Colon (tissue), 2 donors: ENCODE data around the gene SLC22A4.

Experiments
- FAIRE-seq: peaks from 2 replicates; lab custom pipeline; 2012; peaks lifted over from hg19 to GRCh38; lab: Jason Lieb, UNC
- donor health status: control.
- donor health status: control.

SLC22A4 gene

DNA sequence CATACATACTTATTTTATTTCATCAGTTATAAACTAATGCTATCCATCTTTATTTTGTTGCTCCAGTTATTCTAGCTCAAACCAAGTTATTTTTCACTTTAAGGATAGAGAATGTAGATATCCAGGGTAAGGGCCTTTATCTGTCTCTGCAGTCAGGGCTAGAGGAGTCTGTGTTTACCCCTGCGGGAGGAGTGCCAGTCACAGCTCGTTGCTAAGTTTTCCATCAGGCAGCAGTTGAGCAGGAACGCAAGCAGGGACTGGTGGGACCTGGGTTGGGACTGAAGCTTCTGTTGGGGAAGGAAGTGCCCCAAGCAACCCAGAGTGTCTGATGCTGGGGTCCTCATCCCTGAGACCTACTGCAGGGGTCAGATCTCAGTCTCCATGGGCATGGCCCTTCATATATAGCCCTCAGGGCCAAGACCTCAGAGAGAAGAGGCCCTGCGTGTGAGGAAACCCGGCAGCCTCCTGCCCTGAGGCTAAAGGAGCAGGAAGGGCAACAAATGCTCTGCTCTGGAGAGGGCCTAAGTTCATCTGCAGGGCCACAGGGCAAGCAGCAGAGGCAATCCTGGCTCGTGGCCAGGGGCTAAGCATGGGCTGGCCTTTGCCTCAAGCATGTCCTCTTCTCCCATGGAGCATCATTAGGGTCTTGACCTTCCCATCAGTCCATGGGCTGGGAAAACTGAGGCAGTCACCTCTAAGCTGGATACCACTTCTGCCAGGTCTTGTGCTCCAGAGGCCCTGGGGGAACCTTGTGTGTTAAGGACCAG, 6.6 kb downstream of the SLC22A4 start:
- FAIRE-seq = no peak

DNA sequence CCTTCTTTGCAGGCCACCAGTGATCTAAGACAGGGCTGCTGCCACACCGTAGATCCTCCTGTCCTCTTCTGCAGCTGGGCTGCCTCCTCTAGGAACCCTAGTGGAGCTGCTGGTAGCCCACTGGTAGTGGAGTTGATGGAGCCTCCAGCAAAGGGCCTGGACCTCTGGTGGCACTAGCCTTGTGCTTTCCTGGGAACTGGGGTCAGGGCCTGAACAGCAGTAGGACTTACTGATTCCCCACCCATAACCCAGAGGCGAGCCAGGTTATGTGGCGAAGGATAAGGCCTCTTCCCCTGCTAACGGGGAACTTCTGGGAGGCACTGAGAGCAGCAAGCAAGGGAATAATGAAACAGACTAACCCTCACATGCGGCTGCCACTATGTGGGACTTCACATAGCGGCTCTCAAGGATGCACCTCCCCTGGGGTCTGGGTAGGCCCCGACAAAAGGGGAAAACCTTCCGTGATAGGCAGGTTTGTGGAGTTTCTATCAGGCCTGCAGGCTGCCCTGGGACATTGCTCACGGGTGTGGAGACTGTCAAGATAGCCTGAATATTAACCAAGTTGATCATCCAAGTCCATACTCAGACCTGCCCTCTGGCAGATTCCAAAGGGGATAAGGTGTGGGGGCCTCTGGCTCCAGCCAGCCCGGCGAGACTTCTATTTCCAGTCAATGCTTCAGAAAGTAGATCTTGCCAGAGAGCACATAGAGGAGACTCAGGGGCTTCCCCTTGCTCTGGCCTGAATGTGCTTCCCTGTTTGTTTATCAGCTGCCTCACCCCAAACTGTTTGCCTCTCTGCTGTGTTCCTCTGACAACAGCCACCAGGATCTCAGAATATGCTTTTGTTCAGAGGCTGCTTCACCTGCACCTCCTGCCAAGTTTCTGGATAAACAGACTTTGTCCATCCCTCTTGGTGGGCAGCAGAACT, 7.4 kb downstream of the SLC22A4 start:
- no peak for FAIRE-seq

DNA sequence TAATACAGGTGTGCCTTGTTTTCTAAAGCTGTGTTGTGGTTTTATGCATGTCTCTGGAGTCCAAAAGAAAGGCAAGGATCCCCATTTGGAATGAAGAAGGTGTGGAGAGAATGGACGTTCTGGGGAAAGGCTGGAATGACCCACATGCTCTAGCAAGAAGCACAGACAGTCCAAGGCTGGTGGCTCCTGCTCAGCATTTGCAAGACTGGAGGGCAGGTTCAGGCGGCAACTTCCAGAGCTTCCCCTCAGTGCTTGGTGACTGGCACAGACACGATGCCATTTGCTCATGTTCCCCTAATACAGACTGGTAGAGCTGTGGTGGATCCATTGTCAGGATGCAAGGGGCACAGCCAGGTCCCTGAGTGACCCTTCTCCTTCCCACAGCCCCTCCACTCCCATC, 8.2 kb downstream of the SLC22A4 start:
- no peak for FAIRE-seq

DNA sequence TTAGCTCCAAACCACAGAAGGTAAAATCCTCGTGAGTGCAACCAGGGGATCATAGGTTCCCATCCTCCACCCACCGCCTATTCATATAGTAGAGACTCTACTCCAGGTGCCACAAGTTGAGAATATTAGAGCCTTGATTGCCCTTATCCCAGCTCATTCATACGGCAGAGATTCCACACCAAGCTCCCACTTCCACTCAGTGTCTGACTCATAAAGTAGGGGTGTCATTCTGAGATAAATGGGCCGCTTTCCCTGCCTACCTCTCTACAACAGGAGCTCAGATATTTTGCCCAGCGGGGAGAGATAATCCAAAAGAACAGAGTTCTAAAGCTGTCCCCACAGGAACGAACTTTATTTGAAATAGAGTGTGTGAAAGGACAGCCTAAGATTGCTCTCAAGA, 9.4 kb downstream of the SLC22A4 start:
- no peak for FAIRE-seq

DNA sequence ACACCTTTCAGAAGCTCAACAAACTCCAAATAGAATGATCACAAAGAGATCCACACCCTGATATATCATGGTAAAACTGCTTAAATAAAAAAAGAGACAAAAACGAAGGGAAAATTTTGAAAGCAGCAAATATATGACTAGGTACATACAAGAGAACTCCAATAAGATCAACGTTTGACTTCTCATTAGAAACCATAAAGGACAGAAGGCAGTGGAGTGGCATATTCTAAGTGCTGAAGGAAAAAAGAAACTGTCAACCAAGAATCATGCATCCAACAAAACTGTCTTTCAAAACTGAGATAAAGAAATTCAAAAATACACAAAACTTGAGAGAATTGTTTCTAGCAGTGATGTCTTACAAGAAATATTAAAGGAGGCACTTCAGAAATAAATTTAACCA, 11.2 kb downstream of the SLC22A4 start:
- FAIRE-seq = no peak

DNA sequence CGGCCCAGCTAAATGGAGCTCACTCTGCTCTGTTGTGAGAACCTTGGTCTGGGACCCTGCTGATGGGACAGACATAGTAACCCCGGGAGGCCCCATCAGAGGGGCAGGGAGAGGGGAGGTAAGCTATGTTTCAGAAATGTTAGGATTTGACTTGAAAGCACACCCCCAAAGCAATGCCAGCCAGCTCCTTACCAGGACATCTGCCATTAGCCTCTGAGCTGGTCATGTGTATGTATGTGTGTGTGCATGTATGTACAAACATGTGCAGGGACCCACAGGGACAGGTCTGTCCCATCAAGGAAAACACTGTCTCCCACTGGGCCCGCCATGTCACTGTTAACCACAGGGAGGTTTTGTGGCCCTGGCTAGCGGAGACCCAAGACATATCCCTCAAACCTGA, 14.5 kb downstream of the SLC22A4 start:
- no peak for FAIRE-seq

DNA sequence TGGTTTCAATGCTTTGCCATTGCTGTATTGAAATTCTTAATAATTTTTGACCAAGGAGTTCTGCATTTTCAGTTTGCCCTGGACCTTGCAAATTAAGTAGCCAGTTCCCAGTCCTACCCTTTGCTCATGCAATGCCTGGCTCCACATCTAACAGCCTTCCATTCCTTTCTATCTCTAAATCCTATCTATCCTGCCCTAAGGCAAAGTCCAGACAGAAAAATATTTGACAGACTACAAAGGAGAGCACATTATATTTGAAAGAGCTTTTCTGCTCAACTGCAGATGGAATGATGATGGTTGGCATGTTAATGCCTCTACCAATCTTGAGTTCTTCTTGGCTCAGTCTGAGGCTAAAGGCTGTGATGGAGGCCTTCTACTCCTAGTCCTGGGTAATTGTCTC, 15.5 kb downstream of the SLC22A4 start:
- FAIRE-seq = no peak

DNA sequence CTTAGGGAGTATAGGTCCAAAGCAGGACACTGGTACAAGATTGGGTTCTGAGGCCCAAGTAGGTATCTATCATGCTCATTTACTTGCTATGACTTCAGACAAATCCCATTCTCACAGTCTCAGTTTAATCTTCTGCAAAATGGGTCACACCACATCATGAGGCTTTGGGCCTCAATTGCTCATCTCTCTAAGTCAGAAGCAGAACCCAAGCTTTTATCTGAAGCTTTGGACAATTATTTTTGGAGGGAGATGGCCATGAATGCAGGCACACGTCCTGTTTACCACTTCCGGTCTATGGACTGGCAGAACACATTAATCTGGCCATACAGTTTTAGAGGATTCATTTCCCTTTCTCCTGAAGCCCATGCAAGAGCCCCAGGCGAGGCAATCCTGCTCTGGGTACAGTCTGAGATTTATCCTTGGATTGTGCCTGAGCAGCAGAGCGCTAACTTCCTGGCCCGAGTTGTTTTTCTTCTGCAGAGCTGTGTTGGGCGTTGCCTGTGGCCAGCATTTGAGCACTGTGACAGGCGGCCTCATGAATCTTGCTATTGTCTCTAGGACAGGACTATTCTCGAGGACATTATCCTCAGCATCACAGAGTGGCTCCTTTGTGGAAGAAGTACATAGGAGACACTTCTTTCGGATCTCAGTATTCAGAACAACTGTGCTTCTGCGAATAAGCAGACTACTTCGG, 16.1 kb downstream of the SLC22A4 start:
- FAIRE-seq = no peak

DNA sequence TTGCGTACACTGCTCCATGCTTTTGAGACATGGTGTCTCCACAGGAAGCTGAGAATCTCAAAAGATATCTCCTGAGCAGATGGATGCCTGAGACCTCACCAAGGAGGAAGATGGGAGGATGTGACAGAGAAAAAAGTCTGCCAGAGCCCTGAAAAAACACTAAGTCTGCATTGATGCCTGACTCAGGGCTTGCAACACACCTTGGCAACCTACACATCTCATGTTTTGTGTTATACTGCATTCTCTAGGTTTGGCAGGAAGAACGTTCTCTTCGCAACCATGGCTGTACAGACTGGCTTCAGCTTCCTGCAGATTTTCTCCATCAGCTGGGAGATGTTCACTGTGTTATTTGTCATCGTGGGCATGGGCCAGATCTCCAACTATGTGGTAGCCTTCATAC, 19.2 kb downstream of the SLC22A4 start:
- FAIRE-seq = no peak

DNA sequence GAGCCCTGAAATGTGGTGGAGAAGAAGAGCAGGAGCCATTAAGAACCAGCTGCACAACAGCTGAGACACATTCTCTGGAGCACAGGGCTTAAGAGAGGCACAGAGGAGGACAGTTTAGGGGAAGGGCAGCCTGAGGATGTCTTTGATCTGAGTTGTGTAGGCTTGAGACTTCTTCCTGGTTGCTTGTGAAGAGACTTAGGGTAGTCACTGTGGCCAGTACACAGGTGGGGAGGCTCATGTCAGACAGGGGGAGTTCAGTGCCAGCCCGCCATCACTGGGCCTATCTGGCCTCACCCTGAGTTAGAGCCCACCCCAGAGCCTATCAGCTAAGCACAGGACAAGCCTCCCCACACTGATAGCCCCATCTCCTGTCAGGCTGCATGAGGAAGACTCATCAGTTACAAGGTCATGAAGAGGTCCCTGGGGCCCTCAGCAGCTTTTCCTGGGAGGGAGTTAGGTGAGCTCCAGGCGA, 19.8 kb downstream of the SLC22A4 start:
- no peak for FAIRE-seq

DNA sequence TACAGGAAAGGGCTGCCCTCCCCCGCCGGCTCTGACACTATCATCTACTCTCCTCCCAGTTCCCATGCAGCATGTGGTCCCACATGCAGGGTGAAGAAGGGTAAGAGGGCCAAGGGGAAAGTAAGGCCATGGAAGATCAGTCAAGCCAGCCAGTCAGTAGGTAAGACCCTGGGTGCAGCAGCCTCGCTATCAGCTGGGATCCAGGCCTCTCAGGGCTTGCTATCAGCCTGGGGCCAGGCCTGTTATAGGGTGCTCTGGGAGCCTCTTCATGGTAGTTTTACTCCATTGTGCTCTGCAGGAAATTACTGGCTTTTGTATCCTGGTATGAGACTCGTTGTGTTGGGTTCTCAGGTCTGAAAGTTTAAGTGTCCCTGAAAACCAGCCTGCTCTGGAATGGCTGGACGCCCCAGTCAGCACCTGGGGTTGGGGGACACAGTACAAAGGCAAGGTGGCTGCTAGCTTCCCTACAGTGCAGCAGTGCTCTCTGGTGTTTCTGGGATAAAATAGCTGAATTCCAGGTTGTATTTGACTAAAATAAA, 21.4 kb downstream of the SLC22A4 start:
- FAIRE-seq = no peak

DNA sequence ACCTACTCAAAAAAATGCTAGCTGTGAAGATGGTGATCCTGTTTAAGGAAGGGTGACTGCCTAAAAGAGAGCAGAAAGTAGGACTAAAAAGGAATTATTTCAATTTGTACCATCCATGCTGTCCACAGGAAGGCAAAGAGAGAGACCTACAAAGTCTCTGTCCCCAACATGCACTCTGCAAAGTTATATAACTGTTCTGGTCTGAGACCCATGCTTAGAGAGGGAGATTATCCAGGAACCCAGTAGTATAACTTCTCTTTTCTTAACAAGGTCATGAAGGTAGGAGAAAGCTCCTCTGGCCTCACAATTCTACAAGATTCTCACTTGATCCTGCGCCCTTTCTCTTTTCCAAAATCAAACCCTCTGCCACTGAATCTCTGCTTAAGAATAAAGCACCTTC, 25.8 kb downstream of the SLC22A4 start:
- no peak for FAIRE-seq

DNA sequence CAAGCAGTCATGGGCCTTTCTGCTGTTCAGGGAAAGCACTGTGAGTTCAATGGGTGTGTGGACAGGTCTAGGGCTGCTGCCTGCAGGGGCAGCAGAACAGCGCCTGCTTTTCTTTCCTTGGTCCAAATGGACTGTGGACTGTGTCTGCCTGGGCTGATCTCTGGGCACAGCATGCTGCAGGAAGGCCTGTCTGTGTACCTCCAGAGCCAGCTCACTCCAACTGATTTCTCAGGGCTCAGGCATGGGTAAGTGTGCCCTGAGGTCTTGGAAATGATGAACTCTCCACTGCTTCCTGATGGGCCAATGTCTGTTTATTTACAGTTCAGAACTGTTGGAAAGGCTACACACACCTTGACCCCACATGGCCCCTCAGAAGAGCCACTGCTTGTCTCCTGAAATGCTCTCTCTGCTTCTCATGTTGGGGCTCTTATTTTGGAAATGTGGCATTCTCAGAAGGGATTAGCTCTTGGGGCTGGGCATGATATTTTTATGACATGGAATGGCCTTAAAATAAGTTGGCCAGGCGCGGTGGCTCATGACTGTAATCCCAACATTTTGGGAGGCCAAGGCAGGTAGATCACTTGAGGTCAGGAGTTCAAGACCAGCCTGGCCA, 27.0 kb downstream of the SLC22A4 start:
- no peak for FAIRE-seq

DNA sequence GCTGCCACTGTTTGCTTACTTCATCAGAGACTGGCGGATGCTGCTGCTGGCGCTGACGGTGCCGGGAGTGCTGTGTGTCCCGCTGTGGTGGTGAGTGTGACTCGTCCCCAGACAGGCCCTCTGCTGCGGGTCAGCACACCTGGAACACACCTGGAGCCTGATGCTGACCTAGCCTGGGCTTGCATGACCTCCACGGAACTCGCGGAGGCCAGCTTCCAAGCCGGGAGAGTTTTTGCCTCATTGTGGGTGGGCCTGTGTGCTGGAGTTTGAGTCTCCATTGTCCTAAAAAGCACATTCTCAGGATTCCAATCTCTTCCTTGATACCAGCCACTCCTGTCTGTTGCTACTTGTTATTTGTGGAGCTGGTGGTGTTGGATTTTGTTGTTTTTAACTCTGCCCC, 28.1 kb downstream of the SLC22A4 start:
- no peak for FAIRE-seq

DNA sequence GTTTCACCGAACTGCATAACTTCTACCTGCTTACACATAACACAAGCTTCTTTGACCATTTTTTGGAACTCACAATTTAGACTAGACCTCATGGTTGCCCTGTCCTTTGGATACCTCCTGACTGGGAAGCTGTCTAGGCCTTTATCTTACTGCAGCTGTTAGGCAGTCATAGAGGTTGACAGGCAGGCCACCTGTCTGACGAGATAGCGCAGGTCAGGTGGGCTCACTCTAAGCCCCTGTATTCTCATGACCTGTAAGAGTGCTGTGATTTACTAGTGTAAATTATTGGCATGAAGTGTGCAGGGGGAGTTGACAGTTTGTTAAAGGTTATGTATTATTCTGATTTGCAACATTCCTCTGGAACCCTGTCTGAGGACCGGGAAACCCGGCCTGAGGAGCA, 29.0 kb downstream of the SLC22A4 start:
- no peak for FAIRE-seq

DNA sequence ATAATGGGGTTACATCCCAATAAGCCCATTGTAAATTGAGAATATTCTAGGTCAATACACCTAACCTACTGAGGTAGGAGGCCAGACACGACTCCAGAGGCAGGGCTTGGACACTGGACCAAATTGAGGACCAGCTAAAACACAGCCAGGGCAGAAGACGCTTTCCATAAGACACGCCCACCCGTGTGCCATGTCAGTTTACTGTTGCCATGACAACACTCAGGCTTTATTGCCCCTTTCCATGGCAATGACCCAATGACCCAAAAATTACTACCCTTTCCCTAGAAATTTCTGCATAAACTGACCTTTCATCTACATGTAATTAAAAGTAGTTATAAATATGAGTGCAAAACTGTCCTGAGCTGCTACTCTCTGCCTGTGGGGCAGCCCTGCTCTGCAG, 31.5 kb downstream of the SLC22A4 start:
- no peak for FAIRE-seq

DNA sequence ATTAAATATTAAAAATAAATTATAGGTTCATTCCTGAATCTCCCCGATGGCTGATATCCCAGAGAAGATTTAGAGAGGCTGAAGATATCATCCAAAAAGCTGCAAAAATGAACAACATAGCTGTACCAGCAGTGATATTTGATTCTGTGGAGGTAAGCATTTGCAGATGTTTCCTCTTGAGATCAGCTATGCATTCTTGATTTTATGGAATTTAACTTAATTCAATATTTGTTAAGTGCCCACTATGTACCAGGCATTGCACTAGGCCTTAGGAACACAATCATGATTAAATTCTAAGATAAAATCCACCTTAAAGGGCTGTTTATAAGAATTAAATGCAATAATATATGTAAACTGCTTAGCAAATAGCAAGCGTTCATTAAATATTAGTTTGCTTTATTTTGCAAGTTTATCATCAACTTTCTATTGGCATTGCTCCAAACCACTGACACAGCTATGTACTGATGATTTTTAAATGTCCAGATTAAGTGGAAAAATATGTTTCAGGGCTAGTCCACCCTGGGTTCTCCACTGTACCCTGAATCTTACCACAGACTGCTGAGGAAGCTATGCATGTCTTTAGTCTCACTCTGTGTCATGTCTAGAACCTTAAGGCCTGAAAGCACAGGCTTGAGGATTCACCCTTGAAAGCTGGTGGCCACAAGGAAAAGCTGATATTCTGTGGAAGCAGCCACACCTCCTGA, 33.2 kb downstream of the SLC22A4 start:
- no peak for FAIRE-seq

DNA sequence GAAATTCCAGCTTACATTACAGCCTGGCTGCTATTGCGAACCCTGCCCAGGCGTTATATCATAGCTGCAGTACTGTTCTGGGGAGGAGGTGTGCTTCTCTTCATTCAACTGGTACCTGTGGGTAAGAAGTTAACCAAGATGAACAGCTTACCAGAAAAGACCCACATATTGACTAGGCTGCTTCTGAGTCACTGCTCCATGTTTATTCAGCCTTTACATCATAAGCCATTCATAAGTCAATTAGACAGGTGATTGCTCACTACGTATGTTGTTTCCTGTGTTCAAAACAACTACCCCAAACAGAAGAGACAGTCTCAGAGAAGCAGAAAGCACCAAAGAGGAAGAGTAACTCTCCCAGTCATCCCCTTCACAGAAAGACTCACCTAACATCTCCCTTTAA, 40.6 kb downstream of the SLC22A4 start:
- FAIRE-seq = no peak

DNA sequence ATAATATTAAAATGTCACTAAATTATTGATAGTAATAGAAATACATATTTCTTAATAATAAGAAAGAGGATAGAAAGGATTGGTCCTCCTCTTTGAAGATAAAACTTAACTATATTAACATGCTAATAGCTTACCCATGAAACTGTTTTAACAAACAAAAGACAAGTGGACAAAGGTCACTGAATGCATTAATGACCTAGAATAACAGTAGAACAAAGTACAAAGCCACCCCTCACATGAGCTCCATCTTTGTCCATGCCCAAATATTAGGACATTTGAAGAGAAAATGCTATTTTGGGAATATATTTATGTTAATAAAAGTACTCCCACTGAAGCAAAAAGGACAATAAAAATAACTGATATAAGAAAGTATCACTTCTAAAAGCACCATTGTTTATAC, 41.2 kb downstream of the SLC22A4 start:
- FAIRE-seq = no peak

DNA sequence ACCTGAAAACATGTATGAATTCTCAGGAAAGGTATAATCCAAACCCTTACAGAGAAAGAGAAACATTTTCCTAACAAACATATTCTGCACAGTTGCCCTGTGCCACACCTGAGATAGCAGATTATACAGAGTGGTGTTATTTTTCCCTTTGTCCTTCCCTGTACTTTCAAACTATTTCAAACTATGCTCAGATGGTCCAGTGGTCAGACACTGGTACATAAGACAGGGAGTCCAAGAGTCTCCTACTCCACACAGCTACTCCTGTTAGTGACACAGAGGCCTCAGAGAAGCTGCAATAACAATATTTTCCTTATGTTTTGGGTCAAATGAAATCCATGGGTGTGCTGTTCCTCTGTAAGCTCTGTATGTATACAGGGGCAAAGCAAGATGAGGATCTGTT, 45.3 kb downstream of the SLC22A4 start:
- FAIRE-seq = no peak
